Right forelimb (tissue), 1 donor: ENCODE results near the gene ERVV-1.
"Not testable (repeated sequence)": the region's sequence is repeated elsewhere in the genome, so short reads cannot be mapped to it uniquely, and the experiment has no call there.

Experiments
- DNase-seq: peaks from one replicate; pipeline ENCODE4 v3.0.0-alpha.2; 2018

The ERVV-1 gene

GRCh38 chr19:53013621-53014020 lies at the start of gene ERVV-1:
Gene ERVV-1 (plus strand): TSS chr19:53013921. CDS start chr19:53014091, 170 bp downstream.
- DNase-seq: no peak

DNA sequence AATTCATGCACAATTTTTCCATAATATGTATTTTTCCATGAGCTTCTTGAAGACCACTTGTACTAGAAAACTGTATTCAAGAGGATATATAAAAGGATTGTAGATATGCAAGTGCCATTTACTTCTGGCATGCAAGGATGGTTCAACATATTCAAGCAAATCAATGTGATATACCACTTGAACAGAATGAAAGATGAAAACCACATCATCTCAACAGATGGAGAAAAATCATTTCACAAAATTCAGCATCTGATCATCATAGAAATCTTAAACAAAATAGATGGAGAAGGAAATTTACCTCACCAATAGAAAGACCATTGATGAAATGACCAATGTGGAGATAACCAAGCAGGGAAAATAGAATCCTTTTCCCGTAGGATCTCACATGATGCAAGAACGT lies 45.9 kb upstream of the ERVV-1 start:
- no peak for DNase-seq

- no peak for DNase-seq
Measured at GRCh38 chr19:52981329-52981728, 32.4 kb upstream of the ERVV-1 start.

- DNase-seq: not testable (repeated sequence)
Measured at GRCh38 chr19:52983167-52983566, 30.6 kb upstream of the ERVV-1 start.

GRCh38 chr19:52987221-52987620 lies 26.5 kb upstream of the ERVV-1 start:
- no peak for DNase-seq

DNA sequence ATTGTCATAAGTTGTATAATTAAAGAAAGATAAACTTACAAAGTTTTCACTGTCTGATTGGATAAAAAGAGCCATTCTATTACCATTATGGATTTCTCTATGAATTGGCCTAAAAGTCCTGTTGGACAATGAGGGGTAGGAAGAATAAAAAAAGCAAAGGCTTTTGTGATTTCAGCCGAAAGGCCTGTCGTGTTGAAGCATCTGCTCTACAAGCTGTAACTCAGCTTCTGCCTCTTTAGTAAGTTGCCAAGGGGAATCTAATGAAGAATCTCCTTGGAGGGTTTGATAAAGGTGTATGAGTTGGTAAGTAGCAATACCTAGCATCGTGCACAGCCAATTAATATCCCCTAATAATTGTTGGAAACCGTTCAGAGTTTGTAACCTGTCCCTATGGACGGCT lies 25.2 kb upstream of the ERVV-1 start:
- DNase-seq: no peak

- DNase-seq: no peak
Measured at GRCh38 chr19:52990759-52991418, 22.8 kb upstream of the ERVV-1 start.

- no peak for DNase-seq
Measured at GRCh38 chr19:52991484-52991883, 22.2 kb upstream of the ERVV-1 start.

DNA sequence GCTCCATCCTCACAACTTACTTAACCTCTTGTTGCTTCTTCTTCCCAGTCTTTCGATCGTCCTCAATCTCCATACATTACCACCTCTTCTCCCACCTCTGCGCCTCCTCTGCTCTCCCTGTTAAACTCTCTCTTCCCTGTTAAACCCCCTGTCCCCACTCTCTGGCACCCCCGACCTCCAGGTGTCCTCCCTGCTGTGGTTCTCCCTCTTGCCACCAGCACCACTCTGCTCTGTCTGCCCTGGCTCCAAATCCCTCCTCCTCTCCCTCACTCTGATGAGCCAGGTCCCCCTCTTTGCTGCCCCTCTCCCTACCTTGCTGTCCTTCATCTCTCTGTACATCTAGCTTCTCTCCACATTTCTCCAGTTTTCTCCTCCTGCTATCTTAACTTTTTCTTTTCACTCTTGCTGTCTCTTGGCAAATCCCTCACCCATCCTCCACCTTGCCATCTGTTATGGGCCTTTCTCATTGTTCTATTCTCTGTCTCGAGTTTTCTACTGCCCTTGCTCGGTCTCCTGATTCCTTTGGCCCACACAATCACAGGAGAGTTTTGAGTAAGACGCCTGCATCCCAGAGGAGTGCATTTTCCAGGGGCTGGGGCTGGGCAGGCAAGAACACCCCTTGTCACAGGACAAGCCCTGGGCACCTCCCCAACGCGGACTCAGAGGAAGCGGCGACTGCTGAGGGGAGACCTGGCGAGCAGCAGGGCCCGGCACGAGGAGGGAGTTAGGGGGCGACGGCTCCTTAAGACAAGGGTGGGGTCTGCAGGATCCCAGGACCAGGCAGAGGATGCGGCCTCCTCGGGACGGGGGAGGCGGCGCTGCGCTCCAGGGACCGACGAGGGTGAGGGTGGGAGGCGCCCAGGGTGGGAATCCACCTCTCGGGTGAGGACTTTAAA lies 21.4 kb upstream of the ERVV-1 start:
- DNase-seq: peak; percentile 44

DNA sequence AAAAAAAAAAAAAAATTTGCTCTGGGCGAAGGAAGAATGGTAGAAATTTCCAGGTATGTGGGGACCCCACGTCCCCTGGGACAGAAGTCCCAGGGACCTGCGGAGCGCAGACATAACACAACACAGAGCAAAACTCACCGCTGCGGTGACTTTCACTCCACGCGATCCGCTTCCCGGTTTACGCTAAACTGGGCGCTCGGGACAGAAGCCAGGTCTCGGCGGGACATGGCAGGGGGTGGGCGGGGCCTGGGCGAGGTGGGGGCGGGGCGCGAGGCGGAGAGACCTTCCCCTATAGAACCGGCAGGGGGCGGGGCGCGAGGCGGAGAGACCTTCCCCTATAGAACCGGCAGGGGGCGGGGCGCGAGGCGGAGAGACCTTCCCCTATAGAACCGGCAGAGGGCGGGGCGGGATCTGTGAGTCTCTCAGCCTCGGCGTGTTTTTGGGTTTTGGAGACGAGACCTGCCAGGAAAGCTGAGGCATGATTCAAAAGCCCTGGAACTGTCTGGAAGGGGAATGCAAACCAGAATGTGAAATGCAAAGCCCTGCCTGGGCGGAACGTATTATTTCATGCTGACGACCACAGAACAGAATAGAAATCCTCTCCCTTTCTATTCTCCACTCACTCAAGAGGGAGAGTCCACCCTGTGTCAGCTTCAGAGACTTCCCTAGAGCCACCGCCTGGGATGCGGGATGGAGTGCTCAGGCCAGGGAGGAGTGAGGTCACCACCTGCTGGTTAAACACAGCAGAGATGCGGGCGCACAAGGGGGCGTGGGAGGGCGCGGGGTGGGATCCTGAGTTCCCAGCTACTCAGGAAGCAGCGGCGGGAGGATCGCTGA lies 20.2 kb upstream of the ERVV-1 start:
- peak; percentile 82 for DNase-seq

DNA sequence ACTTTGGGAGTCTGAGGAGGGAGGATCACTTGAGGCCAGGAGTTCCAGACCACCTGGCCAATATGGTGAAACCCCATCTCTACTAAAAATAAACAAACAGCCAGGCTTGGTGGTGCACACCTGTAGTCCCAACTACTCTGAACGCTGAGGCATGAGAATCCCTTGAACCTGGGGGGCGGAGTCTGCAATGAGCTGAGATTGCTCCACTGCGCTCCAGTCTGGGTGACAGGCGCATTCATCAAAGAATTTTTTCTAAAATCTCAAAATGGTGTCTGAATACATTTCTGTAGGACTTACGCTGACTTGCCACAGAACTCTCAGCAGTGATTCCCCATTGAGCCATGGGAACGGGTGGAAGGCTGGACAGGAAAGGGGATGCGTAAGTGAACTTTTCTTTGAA lies 18.0 kb upstream of the ERVV-1 start:
- DNase-seq: no peak

DNA sequence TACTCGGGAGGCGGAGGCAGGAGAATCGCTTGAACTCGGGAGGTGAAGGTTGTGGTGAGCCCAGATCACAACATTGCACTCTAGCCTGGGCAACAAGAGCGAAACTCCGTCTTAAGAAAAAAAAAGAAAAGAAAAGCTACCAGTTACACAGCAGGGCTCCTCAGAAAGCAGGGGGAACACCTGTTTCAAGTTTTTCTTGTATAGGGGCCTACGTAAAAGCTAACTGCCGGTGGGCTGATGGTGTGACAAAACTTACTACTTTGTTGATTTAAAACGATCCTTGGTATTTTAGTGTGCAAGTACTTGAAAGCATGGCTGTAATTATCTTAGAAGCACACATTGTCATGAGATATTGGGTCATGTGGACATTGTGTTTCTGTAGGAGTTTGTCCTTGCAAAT lies 15.7 kb upstream of the ERVV-1 start:
- no peak for DNase-seq

GRCh38 chr19:53002479-53002878 lies 11.2 kb upstream of the ERVV-1 start:
- DNase-seq: no peak

DNA sequence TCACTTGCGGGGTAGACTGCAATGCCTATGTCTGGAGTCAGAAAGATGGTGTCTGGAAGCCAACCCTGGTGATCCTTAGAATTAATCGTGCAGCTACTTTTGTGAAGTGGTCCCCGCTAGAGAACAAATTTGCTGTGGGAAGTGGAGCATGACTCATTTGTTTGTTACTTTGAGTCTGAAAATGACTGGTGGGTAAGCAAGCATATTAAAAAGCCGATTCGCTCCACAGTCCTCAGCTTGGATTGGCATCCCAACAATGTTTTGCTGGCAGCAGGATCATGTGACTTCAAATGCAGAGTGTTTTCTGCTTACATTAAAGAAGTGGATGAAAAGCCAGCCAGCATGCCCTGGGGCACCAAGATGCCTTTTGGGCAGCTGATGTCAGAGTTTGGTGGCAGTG lies 9.5 kb upstream of the ERVV-1 start:
- no peak for DNase-seq

- DNase-seq: no peak
Measured at GRCh38 chr19:53007200-53007599, 6.5 kb upstream of the ERVV-1 start.

DNA sequence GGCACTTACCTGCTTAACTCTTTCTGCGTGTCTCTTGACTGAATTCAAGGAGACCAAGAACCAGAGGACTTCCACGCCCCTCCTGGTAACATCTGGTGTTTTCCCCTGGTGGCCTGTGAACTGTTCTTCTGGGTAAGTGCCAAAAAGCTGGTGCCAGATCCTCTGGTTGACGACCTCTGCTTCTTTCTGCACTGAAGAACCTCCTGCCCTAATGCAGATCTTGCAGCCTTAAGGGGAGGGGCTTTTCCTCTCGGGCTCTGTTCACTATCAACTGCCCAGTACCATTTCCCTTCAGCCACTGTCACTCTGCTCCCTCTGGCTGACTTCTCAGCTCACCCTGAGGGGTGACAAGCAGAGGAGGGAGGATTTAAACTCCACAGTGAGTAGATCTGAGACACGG lies 6.1 kb upstream of the ERVV-1 start:
- no peak for DNase-seq

GRCh38 chr19:53008061-53008778 lies 5.5 kb upstream of the ERVV-1 start:
- no peak for DNase-seq

- no peak for DNase-seq
Measured at GRCh38 chr19:53010494-53010893, 3.2 kb upstream of the ERVV-1 start.

DNA sequence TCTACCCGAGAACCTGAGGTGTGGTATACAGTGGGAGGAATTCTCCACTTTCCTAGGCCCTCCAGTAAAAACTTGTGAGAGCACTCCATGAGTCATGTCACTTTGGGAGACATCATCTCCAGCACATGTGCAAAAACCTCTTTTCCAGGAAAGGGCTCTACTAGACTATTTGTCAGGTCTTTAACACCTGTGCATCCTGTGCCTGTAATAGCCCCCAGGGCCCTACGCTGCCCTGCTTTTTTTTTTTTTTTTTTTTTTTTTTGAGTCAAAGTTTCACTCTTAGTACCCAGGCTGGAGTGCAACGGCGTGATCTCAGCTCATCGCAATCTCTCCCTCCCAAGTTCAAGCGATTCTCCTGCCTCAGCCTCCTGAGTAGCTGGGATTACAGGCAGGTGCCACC lies 1.7 kb upstream of the ERVV-1 start:
- no peak for DNase-seq

DNA sequence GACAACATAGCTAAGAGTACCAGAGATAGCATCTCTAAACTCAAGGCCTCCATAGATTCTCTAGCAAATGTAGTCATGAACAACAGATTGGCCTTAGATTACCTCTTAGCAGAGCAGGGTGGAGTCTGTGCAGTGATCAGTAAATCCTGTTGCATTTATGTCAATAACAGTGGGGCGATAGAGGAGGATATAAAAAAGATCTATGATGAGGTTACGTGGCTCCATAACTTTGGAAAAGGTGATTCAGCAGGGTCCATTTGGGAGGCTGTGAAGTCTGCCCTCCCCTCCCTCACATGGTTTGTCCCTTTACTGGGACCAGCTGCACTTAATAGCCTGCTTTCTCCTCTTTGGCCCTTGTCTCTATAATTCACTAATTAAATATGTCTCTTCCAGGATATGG lies 1.4 kb downstream of the ERVV-1 start:
- DNase-seq: no peak

- no peak for DNase-seq
Measured at GRCh38 chr19:53015730-53016129, 2.0 kb downstream of the ERVV-1 start.

- DNase-seq: no peak
Measured at GRCh38 chr19:53019684-53020083, 6.0 kb downstream of the ERVV-1 start.

- not testable (repeated sequence) for DNase-seq
Measured at GRCh38 chr19:53028306-53028705, 14.6 kb downstream of the ERVV-1 start.
